Measurements from ENCODE around the gene RHOF. TPM values are rescaled to one million over a fixed set of nuclear protein-coding genes. Genes with fewer than 3 reads are reported as not detected.
"Not testable (repeated sequence)": the region's sequence is repeated elsewhere in the genome, so short reads cannot be mapped to it uniquely, and the experiment has no call there.

RHOF gene
- total RNA-seq, 8 experiments from 2014 or later: 2.8 to 13.7 (median 6.8) TPM

DNA sequence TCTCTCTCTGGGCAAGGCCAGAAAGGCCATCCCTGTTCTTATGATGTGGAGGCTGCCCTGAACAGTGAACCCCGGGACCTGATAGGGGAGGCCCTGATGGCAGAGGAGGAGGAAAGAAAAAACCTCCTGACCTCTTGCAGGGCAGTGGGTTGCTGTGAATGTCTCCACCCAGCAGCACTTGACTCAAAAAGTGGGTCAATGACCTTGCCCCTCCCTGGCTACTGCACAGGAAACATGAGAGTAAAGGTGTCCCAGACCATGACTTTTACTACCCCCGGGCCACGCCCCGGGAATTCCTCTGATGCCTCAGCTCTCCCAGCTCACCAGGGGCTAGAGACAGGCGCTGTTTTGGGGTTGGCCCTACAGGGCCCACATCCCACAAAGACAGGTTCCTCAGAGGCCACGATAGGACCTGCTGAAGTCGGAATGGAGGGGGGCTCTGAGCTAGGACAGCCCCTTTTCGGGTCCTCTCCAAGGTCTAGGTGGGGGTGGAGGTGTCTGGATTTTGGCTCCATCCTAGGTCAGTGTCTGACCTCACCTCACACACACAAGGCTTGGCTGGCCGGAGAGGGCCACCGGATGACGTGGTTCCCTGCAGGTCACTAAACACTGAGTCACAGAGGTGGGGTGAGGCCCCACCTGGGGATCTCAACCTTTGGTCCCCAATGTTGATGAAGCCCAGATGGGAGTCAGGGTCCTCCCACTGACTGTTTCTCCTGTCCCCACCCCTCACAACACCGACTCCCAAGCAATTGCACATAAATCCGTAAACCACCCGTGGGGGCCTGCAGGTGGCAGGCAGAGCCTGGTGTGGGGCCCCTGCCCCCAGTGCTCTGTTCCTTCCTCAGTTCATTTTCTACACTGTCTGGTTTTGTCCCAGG is 1.6 kb downstream of the RHOF start:
- ATAC-seq (replicated peaks in 6 of 8): no peak
- H3K27ac ChIP-seq: no peak overlapping the region
- no peak overlapping the region for H3K4me3 ChIP-seq
- WGBS, 10 experiments: 80 to 100% (median 92%) methylated on average over 1 to 3 of the region's 14 CpGs; no CpG with 5 or more reads in 6 of the 10 experiments
- in situ Hi-C loops (cut with MboI; ENCODE audit: low pct_unique_long_range_greater_than_20kb in 2 of 9, low sequenced_read_pairs in 9 of 9, unreplicated experiment in 9 of 9): loop anchor here in 3 of 9 experiments (10.0 to 25.0 kb wide), 2 partner anchors 87 to 105 kb away; no protein-coding TSS in a partner anchor
- H3K4me1 ChIP-seq (replicated peaks in 1 of 2): peaks cover 29 to 31% of the 10 kb centered on the region in 2 donors

DNA sequence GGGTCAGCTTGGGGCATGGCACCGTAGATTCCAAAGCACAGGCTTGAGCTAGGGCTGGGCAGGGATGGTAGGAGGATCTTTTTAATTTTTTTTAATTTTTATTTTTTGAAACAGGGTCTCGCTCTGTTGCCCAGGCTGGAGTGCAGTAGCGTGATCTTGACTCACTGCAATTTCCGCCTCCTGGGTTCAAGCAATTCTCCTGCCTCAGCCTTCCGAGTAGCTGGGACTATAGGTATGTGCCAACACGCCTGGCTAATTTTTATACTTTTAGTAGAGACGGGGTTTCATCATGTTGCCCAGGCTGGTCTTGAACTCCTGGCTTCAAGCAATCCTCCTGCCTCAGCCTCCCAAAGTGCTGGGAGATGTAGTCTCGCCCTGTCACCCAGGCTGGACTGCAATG is 2.7 kb downstream of the RHOF start:
- WGBS, 10 experiments: 60 to 100% (median 100%) methylated on average over 1 to 5 of the region's 8 CpGs; no CpG with 5 or more reads in 3 of the 10 experiments
- H3K4me3 ChIP-seq; ATAC-seq (replicated peaks in 6 of 8); H3K27ac ChIP-seq: not testable (repeated sequence)
- in situ Hi-C loops (cut with MboI; ENCODE audit: low pct_unique_long_range_greater_than_20kb in 2 of 9, low sequenced_read_pairs in 9 of 9, unreplicated experiment in 9 of 9): loop anchor here in 3 of 9 experiments (10.0 to 25.0 kb wide), 2 partner anchors 86 to 103 kb away; no protein-coding TSS in a partner anchor
- H3K4me1 ChIP-seq (replicated peaks in 1 of 2): peaks cover 21 to 22% of the 10 kb centered on the region in 2 donors

DNA sequence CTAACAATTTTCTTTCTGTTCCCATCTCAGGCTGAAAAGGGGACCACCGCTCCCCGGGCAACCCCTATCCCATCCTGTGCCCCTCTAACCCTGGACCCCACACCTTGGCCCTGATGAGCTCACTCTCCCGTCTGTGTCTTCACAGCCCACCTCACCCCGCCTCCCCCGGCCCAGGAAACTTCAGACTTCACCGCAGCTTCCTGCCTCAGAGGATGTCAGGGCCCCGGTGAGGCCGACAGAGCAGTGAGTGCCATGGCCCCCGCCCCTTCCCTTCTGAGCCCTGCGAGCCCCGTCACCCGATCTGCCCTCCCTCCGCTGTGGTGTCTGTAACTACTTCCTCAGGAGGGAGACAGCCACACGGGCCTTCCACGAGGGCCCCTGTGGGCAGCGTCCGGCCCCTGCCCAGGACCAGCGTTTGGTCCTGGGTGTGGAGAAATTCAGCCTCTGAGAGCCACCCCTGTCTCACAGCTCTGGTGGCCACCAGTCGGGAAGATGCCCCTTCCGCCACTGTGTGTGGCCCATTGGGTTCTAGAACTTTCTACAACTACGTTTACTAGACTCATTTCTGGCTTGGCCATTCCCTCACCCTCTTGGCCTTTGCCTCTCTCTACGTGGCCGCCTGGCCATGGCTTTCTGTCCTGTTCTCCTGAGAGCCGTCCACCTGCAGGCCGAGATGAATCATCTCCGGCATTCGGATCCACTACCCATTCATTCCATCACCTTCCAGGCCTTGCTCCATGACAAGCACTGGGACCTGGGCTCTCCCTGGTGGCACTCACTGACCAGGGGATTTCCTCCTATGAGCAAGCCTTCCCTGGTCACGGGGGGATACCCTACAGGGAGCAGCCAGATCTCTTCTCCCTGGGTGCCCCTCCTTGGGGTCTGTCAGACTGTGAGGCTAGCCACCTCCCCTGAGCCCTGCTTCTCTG is 3.4 kb downstream of the RHOF start:
- in situ Hi-C loops (cut with MboI; ENCODE audit: low pct_unique_long_range_greater_than_20kb in 2 of 9, low sequenced_read_pairs in 9 of 9, unreplicated experiment in 9 of 9): loop anchor here in 3 of 9 experiments (10.0 to 25.0 kb wide), 2 partner anchors 85 to 103 kb away; no protein-coding TSS in a partner anchor
- 0 to 100% (median 87%) methylated on average over 1 to 7 of the region's 28 CpGs; no CpG with 5 or more reads in 1 of the 10 experiments for WGBS, 10 experiments
- ATAC-seq (replicated peaks in 6 of 8): no peak
- Histone ChIP-seq H3K4me1 (replicated peaks in 1 of 2) (peaks cover 15 to 19% of the 10 kb centered on the region in 2 donors), H3K4me3 (no peak overlapping the region), H3K27ac (no peak overlapping the region)

DNA sequence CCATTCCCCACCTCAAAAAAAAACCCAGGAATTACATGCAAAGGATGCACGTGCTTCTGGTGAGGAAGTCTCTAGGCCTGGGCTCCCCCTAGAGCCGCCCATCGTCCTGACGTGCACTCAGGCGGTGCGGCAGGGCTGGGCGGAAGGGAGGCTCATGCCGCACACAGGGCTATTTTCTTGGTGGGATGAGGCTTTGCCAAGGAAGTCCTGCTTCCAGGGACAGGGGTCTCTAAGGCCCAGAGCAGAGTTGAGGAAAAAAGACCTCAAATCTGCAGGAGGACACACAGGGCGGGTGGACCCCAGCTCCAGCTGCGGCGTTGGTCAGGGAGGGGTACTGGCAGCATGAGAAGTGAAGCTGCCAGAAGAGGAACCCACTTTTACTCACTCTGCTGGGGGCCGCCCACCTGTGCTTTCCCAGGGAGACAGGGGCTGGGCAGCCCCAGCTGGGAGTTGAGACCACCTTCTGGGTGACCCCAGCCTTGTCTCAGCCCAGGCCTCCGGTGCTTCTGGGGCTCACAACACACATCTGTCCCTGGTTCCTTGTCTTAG is 4.2 kb downstream of the RHOF start:
- Histone ChIP-seq H3K27ac (no peak overlapping the region), H3K4me1 (replicated peaks in 1 of 2) (peaks cover 7 to 11% of the 10 kb centered on the region in 2 donors), H3K4me3 (no peak overlapping the region)
- in situ Hi-C loops (cut with MboI; ENCODE audit: low pct_unique_long_range_greater_than_20kb in 2 of 9, low sequenced_read_pairs in 9 of 9, unreplicated experiment in 9 of 9): loop anchor here in 2 of 9 experiments (25.0 kb wide), 1 partner anchor 102 kb away; no protein-coding TSS in a partner anchor
- 67 to 100% (median 100%) methylated on average over 1 to 5 of the region's 13 CpGs; no CpG with 5 or more reads in 6 of the 10 experiments for WGBS, 10 experiments
- no peak for ATAC-seq (replicated peaks in 6 of 8)

DNA sequence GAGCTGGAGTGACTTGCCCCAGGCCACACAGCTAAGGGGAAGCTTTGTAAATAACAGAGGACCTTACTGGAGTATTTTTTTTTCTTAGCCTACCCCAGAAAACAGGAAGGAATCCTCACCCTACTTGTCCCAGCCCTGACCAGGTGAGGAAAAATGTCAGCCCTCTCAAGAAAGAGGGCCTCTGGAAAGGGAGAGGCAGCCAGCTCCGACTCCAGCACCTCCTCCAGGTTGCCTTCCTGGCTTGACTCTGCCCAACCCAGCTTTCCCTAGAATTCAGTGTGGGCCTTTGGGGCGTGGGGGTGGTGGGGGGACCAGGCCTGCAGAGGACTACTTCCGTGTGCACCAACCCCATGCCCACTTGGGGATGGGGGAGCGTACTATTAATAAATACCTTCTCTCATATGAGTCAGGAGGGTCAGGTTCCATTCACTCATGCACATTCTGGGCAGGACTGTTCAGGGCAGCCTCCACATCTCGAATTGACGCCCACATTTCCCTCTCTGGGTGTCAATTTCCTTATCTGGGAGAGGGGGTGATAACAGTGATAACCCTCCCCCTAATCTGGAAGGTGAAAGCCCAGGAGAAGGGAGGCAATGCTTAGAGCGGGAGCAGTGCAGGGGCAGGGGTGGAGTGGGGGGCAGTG is 5.2 kb downstream of the RHOF start:
- Histone ChIP-seq H3K27ac (no peak overlapping the region), H3K4me1 (replicated peaks in 1 of 2) (peaks cover 4 to 7% of the 10 kb centered on the region in 2 donors), H3K4me3 (no peak overlapping the region)
- peak in 1 of 8 experiments; percentile 4 for ATAC-seq (replicated peaks in 6 of 8)
- WGBS, 10 experiments: 20 to 80% methylated on average over 1 of the region's 7 CpGs; no CpG with 5 or more reads in 8 of the 10 experiments
- in situ Hi-C loops (cut with MboI; ENCODE audit: low pct_unique_long_range_greater_than_20kb in 2 of 9, low sequenced_read_pairs in 9 of 9, unreplicated experiment in 9 of 9): loop anchor here in 2 of 9 experiments (25.0 kb wide), 1 partner anchor 101 kb away; no protein-coding TSS in a partner anchor

DNA sequence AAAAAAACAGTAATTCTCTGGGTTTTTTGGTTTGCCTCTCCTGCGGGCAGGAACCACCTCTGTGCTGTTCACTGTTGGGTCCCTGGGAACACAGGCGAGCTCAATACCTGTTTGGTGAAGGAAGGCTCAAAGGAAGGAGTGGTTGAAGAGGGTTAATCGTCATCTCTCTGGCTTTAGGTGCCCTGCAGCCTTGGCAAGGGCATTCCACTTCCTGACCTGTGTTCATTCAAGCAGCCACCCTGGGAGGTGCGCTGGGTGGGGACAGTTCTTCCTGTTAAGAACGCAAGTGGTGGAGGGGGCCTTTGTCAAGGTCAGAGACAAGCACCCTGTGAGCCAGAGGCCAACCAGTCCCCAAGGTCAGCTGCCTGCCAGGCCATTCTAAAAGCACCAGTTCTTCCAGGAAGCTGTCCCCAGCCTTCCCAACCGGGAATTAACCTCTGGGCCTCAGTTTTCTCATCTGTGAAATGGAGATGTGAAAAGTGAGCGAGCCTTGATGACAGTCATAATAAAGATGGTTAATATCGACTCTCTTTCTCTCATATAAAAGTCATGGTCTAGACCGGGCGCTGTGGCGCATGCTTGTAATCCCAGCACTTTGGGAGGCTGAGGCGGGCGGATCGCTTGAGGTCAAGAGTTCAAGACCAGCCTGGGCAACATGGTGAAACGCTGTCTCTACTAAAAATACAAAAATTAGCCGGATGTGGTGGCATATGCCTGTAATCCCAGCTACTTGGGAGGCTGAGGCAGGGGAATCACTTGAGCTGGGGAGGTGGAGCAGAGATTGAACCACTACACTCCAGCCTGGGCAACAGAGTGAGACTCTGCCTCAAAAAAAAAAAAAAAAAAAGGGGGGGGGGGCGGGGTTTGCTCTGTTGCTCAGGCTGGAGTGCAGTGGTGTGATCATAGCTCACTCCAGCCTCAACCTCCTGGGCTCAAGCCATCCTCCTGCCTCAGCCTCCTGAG is 6.1 kb downstream of the RHOF start:
- H3K27ac ChIP-seq: no peak overlapping the region
- 60 to 100% (median 88%) methylated on average over 1 to 11 of the region's 17 CpGs; no CpG with 5 or more reads in 3 of the 10 experiments for WGBS, 10 experiments
- H3K4me3 ChIP-seq: no peak overlapping the region
- H3K4me1 ChIP-seq (replicated peaks in 1 of 2): no peaks in the 10 kb centered on the region
- ATAC-seq (replicated peaks in 6 of 8): no peak
- in situ Hi-C loops (cut with MboI; ENCODE audit: low pct_unique_long_range_greater_than_20kb in 2 of 9, low sequenced_read_pairs in 9 of 9, unreplicated experiment in 9 of 9): loop anchor here in 2 of 9 experiments (25.0 kb wide), 1 partner anchor 100 kb away; no protein-coding TSS in a partner anchor

DNA sequence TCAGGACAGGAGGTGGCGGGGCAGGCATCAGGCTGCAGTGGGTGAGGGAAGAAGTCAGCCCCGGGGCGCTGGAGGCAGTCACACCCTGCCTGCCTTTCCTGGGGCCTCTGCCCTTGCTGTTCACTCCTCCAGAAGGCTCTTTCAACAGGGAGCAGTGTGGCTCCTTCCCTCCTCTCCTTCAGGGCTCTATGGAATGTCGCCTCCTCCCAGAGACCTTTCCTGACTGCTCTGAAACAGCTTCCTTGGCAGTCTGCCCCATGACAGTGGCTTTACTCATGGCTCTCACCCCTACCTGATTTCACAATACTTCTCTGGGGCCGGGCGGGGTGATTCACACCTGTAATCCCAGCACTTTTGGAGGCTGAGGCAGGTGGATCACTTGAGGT is 7.1 kb downstream of the RHOF start:
- Histone ChIP-seq H3K4me1 (replicated peaks in 1 of 2) (peaks cover 0 to 2% of the 10 kb centered on the region in 2 donors), H3K27ac (no peak overlapping the region)
- WGBS, 10 experiments: 0 to 92% (median 57%) methylated on average over 1 to 3 of the region's 6 CpGs; no CpG with 5 or more reads in 5 of the 10 experiments

DNA sequence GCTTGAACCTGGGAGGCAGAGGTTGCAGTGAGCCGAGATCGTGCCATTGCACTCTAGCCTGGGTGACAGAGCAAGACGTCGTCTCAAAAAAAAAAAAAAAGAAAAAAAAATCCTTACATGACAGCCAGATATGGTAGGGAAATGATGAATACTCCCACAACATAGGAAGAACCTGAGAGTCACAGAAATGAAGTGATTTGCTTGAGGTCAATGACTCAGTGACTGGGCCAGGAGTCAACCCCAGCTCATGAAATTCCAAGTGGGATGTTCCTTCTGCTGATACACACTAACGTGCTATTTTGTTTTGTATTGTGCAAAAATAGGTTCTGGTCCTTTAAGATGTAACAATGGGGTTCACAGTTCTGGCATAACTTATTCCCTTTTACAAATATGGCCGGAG is 9.0 kb downstream of the RHOF start:
- 0 to 83% (median 70%) methylated on average over 1 to 4 of the region's 6 CpGs; no CpG with 5 or more reads in 1 of the 10 experiments for WGBS, 10 experiments
- H3K27ac ChIP-seq: no peak overlapping the region
- peaks cover 0 to 2% of the 10 kb centered on the region in 2 donors for H3K4me1 ChIP-seq (replicated peaks in 1 of 2)
- peak in 7 of 8 experiments; percentile 15 to 67 (median 48) for ATAC-seq (replicated peaks in 6 of 8)
- H3K4me3 ChIP-seq: no peak overlapping the region
- in situ Hi-C loops (cut with MboI; ENCODE audit: low pct_unique_long_range_greater_than_20kb in 2 of 9, low sequenced_read_pairs in 9 of 9, unreplicated experiment in 9 of 9): loop anchor here in 2 of 9 experiments (25.0 kb wide), 1 partner anchor 97 kb away; no protein-coding TSS in a partner anchor

More for the DNA sequence above, 7.1 kb downstream of the RHOF start:
- ATAC-seq (replicated peaks in 6 of 8): peak in 3 of 8 experiments; percentile 26 to 28 (median 26)
- in situ Hi-C loops (cut with MboI; ENCODE audit: low pct_unique_long_range_greater_than_20kb in 2 of 9, low sequenced_read_pairs in 9 of 9, unreplicated experiment in 9 of 9): loop anchor here in 2 of 9 experiments (25.0 kb wide), 1 partner anchor 99 kb away; no protein-coding TSS in a partner anchor
- no peak overlapping the region for H3K4me3 ChIP-seq

DNA sequence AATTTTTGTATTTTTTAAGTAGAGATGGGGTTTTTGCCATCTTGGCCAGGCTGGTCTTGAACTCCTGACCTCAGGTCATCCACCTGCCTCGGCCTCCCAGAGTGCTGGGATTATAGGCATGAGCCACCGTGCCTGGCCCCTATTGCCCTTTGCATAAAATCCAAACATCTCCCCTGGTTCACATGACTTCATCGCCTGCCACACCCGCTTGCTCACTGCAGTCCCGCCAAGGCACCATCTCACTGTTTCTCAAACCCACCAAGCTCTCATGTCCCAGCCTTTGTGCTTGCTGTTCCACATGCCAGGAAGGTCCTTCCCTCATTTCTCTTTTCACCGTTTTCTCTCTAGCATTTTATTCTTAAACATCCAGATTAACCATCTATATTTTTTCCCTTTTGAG is 9.7 kb downstream of the RHOF start:
- Histone ChIP-seq H3K27ac (no peak overlapping the region), H3K4me1 (replicated peaks in 1 of 2) (peaks cover 0 to 2% of the 10 kb centered on the region in 2 donors), H3K4me3 (no peak overlapping the region)
- in situ Hi-C loops (cut with MboI; ENCODE audit: low pct_unique_long_range_greater_than_20kb in 2 of 9, low sequenced_read_pairs in 9 of 9, unreplicated experiment in 9 of 9): loop anchor here in 2 of 9 experiments (25.0 kb wide), 1 partner anchor 96 kb away; no protein-coding TSS in a partner anchor
- 0 to 91% (median 57%) methylated on average over 2 to 6 of the region's 6 CpGs; no CpG with 5 or more reads in 2 of the 10 experiments for WGBS, 10 experiments
- ATAC-seq (replicated peaks in 6 of 8): peak in 1 of 8 experiments; percentile 2

DNA sequence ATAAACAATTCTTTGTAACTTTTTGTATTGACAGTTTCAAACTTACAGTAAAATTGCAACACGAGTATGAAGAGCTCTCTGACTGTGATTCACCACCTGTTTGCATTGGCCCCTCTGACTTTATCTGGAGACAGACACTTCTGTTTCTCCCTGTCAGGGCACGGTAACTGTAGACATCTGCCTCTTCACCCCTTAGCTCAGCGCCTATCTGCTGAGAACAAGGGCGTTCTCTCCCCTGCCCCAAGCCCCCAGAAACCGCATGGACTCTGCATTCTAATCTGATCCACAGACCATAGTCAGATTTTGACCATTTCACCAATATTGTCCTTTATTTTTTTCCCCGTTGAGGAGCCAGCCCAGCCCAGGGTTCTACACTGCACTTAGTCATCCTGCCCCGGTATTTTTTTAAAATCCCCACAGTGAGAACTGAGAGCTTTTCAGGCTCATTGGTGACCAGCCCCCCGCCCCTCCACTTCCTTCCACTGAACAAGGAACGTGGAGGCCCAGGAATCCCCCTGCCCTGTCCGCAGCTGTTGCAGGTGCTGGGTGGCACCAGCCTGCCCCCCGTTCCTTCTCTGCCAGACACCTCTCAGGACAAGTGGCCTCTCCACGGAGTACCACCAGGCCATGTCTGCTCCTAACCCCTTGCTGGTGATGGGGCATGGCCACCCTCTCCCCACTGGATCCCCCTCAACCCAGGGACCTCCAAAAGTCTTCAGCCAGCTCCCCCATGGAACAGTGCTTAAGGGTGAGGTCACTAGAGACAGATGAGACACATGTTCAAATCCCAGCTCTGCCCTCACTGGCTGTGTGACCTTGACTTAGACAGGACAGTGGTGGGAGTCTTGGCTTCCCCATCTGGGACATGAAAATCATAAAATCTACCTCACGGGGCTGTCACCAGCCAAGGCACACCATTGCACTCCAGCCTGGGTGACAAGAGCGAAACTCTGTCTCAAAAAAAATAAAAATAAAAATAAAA is 11.2 kb downstream of the RHOF start:
- ATAC-seq (replicated peaks in 6 of 8): peak; percentile 21 to 70 (median 36)
- in situ Hi-C loops (cut with MboI; ENCODE audit: low pct_unique_long_range_greater_than_20kb in 2 of 9, low sequenced_read_pairs in 9 of 9, unreplicated experiment in 9 of 9): loop anchor here in 2 of 9 experiments (25.0 kb wide), 1 partner anchor 95 kb away; no protein-coding TSS in a partner anchor
- peaks cover 0 to 2% of the 10 kb centered on the region in 2 donors for H3K4me1 ChIP-seq (replicated peaks in 1 of 2)
- H3K27ac ChIP-seq: no peak overlapping the region
- H3K4me3 ChIP-seq: no peak overlapping the region
- WGBS, 10 experiments: 0 to 42% (median 27%) methylated on average over 2 to 6 of the region's 14 CpGs; no CpG with 5 or more reads in 3 of the 10 experiments

Data from motor neuron (in vitro differentiated cells).